NCI-H460 (cell line): Measurements from ENCODE around the gene KCTD15. TPM values are rescaled to one million over a fixed set of nuclear protein-coding genes. Genes with fewer than 3 reads are reported as not detected.

ENCODE experiments used
- DNase-seq: peaks from one replicate; pipeline ENCODE4 v3.0.0-alpha.2; 2016; ENCODE audit warnings: low read depth; ENCODE audit errors: extremely low read depth
- total RNA-seq: library from RNA; depleted of rRNA; stranded (reverse); fragments of >200 nt; shearing (Covaris generic); gene quantifications from 2 replicates; pipeline ENCODE4 v1.2.3, GENCODE V29; 2014; rRNA removed

Gene KCTD15
- total RNA-seq, 1 experiment from 2014 or later, result 28.0 TPM

- no peak for DNase-seq
Observed at GRCh38 chr19:33841685-33842084, 45.0 kb downstream of the KCTD15 start.

- no peak for DNase-seq
Observed at GRCh38 chr19:33844478-33844877, 47.8 kb downstream of the KCTD15 start.

GRCh38 chr19:33845498-33845897, 48.8 kb downstream of the KCTD15 start:
- DNase-seq, result no peak

GRCh38 chr19:33849551-33850147, 53.0 kb downstream of the KCTD15 start:
- DNase-seq, result no peak

- no peak for DNase-seq
Observed at GRCh38 chr19:33859016-33859415, 62.3 kb downstream of the KCTD15 start.

- DNase-seq, result no peak
Observed at GRCh38 chr19:33860312-33861090, 63.8 kb downstream of the KCTD15 start.

GRCh38 chr19:33861950-33862349, 65.3 kb downstream of the KCTD15 start:
- no peak for DNase-seq

GRCh38 chr19:33862981-33863380, 66.3 kb downstream of the KCTD15 start:
- no peak for DNase-seq

- no peak for DNase-seq
Observed at GRCh38 chr19:33863436-33863835, 66.8 kb downstream of the KCTD15 start.

- no peak for DNase-seq
Observed at GRCh38 chr19:33864311-33864850, 67.7 kb downstream of the KCTD15 start.

GRCh38 chr19:33865306-33865705, 68.6 kb downstream of the KCTD15 start:
- no peak for DNase-seq

Other genes starting within 250 kb of the KCTD15 start
- gene CHST8, start 174.9 kb upstream of the KCTD15 start, total RNA-seq, result 0.12 and 0.26 TPM in 2 replicates